GM12875 (cell line): ENCODE data around the gene CD164L2.
A peak's percentile ranks its signal among the peaks of the same experiment; 100 is the strongest.

Source experiments
- H3K4me3 ChIP-seq: one replicate; pipeline ENCODE4 v1.5.1; 2011; ENCODE audit warnings: low read depth, low read length, control low read depth
- CTCF ChIP-seq: IDR thresholded peaks from 2 replicates; pipeline ENCODE4 v1.5.1; 2011; ENCODE audit warnings: low read depth, mild to moderate bottlenecking, control low read depth, inconsistent platforms, low read length, moderate library complexity, borderline replicate concordance; ENCODE audit not compliant: insufficient read depth

Gene CD164L2

GRCh38 chr1:27427329-27427728 lies 44.2 kb upstream of the CD164L2 start:
- no peak overlapping the region for H3K4me3 ChIP-seq
- TF ChIP-seq CTCF, result no peak

DNA sequence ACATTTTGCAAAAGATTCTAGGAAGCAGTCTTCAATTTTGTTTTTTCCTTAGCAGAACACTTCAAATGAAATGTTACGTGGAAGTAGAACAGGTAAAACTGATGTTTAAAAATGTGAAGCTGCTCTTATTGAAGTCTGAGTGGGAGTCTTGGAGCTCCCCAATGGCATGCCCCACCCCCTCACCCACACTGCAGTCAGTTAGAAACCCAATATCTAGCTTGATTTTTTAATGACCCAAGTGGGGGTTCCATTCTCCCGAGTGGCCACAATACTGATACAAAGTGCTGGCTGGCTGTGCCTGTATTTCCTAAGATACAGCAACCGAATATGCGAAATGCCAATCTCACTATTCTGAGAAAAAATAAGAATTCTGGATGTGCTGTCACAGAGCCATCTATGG lies 40.6 kb upstream of the CD164L2 start:
- no peak for TF ChIP-seq CTCF
- no peak overlapping the region for H3K4me3 ChIP-seq

DNA sequence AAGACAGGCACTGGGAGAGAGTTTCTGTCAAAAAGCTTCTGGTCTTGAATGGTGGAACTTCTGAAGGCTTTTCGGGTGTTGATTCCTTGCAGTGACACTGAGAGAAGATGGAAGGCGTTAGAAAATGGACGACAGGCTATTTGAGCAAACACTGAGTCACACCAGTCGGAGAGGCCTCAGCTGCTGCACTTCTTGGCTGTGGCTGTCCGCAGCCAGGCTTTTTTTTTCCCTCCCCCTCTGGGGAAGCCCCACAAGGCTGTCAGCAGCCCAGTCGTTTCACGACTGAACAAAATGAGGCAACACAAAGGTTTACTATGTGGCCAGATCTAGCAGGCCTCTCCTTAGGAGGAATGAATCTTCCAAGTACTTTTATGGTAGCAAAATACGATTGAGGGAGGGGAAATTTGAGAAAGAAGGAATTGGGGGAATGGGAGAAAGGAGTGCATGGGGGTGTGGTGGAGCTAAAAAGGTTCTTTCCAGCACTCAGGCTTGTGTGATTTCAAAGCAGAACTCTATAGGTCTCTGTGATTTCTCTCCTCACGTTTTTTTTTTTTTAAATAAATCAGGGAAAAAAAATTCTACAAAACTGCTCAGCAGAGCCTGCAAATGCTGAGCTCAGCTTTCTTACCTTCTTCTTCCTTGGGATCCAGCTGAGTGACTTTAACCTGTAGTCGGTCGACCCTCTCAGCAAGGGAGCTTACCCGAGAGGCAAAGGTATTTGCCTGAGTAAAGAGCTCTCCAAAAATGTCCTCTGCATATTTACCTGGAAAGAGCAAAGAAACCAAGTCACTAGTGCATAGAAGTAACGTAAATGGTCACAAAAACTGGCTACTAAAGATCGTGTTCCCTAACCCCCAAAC lies 35.4 kb upstream of the CD164L2 start:
- H3K4me3 ChIP-seq, result no peak overlapping the region
- no peak for TF ChIP-seq CTCF

DNA sequence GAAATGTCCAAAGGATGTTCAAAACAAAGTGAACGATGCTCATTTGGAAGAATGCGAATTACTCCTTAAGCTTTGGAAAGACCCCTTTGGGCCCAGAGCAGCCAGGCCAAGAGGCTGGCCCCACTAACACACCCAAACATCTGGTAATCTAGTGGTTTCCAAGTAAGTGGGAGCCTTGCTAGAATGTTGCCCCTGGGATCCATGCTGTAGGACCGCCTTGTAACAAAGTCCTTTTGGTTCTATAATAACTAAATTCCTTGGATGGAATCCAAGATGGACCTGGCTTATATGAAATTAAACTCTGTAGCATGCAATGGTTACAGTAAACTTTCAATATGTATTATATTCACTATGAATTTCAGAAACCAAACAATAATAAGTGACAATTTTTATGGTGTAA lies 34.6 kb upstream of the CD164L2 start:
- no peak overlapping the region for H3K4me3 ChIP-seq
- no peak for TF ChIP-seq CTCF

DNA sequence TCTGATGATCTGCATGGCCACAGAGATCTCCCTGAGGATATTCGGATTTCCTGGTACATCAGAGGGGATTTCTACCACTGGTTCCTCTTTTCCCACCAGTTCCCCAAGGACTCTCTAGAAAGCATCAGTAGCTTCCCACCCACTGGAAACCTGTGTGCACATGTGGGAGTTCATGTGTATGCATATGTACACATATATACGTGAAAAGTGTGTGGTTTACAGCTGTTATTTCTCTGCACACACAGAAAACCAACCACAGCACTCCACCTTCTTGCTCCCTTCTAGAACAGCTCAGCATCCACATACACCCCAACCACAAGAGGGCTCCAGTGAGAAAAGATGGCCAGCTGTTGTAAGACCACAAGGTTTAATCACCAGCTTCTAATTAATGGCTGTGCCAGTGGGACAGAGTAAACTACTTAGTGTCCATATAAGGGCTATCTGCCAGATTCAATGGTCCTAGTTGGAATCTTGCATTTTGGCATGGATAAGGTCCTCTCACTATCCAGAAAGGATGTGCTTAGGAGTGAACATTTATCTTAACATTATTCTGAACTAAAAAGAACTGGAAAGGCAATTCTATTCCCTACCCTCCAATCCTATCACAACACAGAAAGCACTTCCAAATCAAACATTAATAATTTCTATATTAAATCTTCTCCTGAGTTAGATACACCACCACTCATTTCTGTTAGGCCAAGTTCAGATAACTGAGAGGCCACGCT lies 33.4 kb upstream of the CD164L2 start:
- peak; percentile 70 for TF ChIP-seq CTCF
- no peak overlapping the region for H3K4me3 ChIP-seq

DNA sequence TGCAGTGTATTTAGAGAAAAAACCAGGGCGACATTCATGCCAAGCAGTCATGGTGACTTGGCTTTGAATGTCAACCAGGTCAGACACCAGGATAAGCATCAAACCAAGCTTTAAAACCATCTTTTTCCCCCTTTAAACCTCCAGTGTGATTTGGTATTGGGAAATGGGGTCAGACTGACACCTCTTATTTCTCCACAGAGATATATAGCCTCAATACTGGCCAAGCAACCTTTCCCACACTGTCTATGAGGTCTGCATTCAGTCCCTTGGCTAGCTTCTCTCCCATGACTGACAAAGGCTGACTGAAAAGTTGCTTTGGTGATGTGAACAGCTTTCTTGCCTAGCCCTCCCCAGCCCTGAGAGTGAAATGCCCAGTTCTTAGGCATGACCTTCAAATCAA lies 31.0 kb upstream of the CD164L2 start:
- TF ChIP-seq CTCF, result no peak
- H3K4me3 ChIP-seq, result no peak overlapping the region

DNA sequence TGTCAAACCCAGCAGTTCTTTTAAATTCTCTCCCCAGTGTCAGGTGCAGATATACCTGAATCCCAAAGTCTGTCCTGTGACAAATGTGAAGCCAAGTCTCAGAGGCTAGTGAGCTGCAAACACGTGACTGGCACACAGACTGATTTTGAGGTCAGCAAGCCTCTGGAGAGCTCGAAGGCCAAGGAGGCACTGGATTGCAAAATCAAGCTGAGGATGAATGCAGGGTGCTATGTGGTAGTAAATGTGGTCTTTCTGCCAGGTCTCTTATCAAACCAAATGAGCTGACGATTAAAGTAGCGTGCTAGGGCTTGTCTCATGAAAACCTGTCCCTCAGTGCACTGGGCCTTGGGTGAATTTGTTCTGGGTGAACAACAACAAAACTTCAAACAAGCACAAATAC lies 29.9 kb upstream of the CD164L2 start:
- no peak overlapping the region for H3K4me3 ChIP-seq
- no peak for TF ChIP-seq CTCF
